ENCODE results near the gene SIGMAR1. TPM values are rescaled to one million over a fixed set of nuclear protein-coding genes. Genes with fewer than 3 reads are reported as not detected.

Gene SIGMAR1
- total RNA-seq, 1 donor from 2014 or later, result 20.8 TPM

DNA sequence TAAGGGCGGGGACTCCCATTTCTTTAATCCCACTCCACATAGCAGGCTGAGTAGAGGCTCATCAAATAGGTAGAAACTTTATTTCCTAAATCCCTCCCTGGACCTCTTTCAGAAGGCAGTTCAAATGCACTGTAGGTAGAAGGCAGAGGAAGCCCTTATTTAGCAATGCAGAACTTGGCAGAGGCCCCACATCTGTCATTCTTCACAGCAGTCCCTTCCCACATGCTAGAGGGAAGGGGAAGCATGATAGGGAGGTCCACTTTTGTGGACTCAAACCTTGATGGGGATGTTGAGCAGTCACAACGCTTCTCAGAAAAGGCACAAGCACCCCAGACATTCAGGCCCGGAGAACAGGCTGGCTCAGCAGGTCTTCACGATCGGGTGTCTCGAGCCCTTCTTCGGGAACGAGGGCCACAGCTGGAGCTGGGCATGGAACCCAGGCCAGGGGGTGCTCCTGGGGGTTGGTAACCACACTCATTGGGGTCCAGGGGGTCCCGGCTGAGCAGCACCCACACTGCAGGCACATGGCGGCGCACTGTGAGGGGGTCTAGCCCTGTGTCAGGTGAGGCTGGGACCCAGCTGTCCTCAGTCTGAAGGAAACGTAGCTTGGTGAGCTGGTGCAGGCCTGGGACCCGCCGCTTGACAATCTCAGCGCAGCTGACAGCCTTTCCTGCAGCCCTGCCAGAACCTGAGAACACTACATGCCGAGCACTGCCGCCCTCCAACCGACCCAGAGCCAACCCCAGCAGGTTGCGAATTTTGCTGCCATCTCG lies 27.0 kb downstream of the SIGMAR1 start:
- FAIRE-seq, result no peak
- no peak for DNase-seq (ENCODE audit: low spot score in 2 of 2)

DNA sequence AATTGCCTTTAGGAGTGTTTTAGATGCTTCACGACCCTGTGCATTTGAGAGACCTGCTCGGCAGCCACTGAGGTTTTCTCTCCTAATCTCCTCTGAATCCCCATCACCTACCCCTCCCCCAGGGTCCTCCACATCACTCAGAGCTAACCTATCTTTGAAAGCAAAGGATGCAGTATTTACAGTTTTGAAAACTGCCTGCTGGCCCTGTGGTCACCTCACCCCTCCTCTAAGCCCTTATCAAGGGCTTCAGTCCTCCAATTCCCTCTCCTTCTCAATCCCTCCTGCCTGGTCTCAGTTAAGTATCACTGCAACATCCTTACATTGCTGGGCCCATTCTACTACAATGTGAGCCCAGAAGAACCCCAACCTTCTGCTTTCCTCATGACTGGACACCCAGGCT lies 30.3 kb downstream of the SIGMAR1 start:
- DNase-seq (ENCODE audit: low spot score in 2 of 2), result no peak
- FAIRE-seq, result no peak

DNA sequence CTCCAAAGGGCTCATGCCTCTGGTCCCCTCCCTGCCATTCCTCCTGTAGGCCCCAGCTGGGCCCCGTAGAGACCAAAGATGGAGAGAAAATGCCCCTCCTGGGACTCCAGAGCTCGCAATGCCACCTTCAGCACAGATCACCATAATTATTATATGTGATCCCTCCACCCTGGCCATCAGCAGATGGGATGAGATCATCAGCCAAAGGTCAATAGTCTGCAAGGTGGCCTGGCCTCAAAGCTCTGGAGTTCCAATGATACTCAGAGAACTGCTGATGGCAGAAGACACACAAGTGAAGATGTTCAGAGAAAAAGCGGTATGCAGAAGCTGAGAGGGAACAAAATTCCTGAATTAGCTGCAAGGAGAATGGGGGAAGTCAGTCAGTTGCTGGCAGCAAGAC lies 30.7 kb downstream of the SIGMAR1 start:
- DNase-seq (ENCODE audit: low spot score in 2 of 2) (no peak), FAIRE-seq (no peak)

DNA sequence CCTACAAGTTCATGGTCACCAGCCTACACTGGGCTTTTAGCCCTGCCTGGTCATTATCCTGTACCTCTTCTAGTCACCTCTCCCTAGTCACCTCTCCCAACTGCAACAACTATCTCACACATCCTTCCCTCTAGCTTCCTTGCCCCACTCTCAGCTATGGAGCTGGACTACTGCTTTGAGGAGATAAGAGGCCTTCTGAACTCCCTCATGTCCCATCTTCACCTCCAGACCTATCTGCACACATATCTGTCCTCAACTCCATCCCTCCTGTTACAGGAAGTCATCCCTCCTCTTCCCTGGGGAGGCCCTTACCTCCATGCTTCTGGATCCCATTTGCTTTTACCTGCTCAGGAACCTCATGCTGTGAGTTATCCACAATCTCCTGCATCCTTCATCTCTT lies 31.4 kb downstream of the SIGMAR1 start:
- FAIRE-seq, result no peak
- no peak for DNase-seq (ENCODE audit: low spot score in 2 of 2)

DNA sequence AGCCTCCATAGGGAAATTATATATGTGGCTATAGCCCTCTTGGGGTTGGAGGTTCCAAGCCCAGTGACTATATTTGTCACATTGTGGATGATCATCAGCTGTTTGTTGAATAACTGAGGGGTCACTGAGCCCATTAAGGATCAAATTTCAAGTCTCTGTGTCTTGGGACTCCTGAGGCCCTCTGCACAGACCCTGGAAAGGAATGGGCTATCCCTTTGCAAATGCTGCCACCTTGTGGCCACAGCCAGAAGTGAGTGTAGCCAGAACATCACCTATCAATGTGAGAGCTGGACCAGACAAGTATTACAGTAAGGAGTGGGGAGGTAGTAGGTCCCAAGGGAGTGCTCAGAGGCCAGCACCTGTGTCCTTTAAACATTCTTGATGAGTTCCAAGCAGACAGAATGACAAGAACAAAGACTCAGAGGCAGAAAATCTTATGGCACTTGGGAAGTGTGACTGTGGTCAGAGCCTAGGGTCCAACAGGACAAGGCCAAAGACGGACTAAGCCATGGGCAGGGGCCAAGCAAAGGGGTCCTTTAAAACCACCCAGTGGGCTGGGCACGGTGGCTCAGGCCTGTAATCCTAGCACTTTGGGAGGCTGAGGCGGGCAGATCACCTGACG lies 33.9 kb downstream of the SIGMAR1 start:
- no peak for FAIRE-seq
- DNase-seq (ENCODE audit: low spot score in 2 of 2), result peak; percentile 71 to 84

DNA sequence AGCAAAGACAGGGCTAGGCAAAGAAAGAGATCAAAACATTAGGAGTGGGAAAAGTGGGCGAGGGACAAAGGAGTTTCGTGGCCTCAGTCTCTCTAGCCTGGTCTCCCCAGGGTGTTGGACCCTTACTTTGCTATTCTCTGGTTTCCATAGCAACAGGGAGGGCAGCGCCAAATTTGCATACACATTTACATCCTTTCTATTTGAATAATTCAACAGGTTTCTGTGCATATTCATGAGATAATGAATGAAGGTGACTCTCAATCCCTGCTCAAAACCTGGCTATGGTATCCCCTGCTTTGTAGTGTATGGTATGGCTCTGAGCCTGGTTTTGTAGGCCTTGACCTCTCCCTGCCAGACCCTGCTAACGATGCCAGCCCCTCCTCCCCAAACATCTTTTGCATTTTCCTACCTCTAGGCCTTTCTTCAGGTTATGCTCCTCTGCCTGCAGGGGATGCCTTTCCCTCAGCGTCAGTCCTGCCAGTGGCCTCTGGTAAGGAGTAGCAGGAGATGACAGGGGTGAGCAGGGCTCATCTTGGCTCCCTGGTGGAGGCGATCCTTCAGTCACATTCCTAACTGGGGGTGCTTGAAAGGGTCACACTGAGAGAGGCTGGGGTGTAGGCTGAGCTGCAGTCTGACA lies 35.5 kb downstream of the SIGMAR1 start:
- DNase-seq (ENCODE audit: low spot score in 2 of 2), result no peak
- no peak for FAIRE-seq

DNA sequence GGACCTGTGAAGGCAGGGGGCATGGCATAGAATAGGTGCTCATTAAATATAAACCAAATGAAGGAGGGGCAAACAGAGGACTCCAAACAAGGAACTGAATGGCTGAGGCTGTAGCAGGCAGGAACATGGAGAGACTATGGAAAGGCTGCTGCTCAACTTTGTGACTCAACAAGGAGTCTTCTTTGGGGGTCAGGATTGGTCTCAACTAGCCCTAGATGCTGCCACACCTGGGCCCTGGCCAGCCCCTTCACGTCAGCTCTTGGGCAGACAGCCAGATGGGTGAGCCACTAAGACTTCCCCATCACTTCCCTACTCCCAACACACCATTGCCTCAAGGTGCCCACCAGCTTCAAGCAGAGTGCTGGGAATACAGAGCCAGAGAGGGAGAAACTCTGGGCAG lies 36.7 kb downstream of the SIGMAR1 start:
- DNase-seq (ENCODE audit: low spot score in 2 of 2) (no peak), FAIRE-seq (no peak)

DNA sequence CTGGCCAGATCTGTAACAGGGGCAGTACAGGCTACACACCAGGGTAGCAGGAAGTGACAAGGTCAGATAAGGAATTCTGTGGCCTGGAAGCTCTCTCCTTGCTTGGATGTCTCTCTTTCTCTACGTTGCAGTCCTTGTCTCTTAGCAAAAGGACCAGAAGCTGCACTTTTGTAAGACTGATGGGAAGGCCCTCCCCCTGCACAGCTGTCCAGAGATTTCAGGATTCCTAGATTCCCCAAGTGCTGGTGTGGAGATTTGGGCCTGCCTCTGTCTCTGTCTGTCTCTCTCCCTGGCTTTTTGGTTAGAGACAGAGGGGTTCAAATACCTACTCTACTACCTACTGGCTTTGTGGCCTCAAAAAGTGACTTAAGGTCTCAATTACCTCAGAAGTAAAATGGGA lies 38.0 kb downstream of the SIGMAR1 start:
- FAIRE-seq (no peak), DNase-seq (ENCODE audit: low spot score in 2 of 2) (no peak)

DNA sequence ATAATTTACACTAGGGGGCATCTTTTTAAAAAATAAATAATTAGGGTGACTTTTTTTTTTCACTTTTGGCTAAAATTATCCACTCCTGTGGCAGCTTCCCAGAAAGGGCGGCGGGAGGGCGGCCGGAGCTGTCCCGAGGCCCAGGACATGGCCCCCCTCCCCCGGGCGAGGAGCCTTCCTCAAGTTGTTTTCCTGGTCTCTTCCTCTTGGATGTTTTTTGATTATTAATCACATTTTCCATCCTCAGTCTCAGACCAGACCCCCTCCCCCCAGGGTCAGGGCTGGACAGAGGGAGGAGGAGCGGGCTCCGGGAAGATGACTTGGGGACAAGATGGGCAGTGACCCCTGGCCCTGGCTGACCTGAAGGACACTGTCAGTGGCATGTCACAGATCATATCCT lies 43.4 kb downstream of the SIGMAR1 start:
- no peak for DNase-seq (ENCODE audit: low spot score in 2 of 2)
- FAIRE-seq, result no peak

DNA sequence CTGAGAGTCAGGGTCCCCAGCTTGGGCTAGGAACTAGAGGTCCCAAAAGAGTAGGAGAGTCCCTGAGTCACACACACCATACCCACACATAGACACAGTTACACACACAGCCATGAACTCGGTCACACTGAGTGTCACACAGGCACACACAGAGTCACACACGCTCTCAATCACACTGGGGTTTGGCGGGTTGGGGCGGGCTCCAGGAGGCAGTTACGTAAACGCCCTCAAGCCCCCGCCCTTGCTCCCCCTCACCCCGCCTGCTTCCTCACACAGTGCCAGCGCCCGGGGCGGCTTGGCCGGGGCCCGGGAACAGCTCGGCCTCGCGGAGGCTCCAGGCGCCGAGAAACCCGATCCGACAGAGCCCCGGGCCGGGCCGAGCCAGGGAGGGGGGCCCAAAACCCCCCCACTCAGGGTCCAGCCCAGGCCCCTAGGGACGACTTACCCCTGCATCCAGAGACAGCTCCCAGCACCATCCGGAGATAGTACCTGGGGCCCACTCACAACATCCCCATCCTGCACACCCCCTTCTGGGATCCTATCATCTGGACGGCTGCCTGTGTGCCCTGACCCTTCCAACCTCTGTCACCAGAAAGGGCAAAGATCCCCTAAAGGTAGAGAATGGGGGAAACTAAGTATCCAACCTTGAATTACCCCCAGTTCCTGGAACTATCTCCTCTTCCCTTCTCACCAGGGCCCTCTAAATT lies 44.5 kb downstream of the SIGMAR1 start:
- DNase-seq (ENCODE audit: low spot score in 2 of 2) (peak; percentile 64 to 69), FAIRE-seq (no peak)

DNA sequence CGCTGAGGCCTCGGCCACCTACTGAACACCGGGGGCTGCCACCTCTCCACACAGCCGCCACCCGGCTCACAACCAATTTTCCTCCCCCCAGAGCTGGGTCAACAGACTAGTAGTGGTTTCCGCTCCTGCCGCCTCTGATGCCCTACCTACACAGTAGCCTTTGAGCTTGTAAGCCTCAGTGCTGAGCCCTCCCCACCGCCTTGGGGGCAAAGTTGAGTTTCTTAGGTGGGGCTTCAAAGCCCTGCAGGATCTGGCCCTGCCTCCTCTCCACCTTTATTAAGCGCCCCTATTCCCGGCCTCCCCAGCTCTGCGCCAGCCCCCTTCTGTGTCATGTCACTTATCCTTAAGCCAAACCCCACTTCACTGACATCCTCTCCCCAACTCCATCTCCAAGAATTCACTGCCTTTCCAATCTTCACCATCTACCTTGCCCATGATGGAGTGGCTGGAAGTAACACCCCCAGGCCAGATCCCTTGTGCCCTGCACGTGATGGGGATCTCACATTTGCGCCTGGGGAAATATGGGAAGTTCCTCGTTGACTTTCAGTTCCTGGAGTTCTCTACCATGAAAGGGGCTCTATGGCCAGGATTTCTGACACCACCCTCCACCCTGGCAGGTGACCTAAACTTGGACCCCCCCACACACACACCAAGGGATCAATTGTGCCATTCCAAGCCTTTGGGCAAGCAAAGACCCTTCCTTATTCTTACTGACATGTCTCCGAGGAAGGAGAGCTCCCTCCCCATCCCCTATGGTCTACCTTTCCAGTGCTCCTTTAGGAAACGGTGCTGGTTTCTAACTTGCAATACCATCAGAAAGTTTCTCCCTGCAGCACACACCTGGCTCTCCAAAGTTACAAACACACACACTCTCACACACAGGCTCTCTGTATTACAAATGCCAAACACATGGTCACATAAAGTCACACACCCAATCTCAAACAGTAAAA lies 45.4 kb downstream of the SIGMAR1 start:
- DNase-seq (ENCODE audit: low spot score in 2 of 2) (no peak), FAIRE-seq (no peak)

DNA sequence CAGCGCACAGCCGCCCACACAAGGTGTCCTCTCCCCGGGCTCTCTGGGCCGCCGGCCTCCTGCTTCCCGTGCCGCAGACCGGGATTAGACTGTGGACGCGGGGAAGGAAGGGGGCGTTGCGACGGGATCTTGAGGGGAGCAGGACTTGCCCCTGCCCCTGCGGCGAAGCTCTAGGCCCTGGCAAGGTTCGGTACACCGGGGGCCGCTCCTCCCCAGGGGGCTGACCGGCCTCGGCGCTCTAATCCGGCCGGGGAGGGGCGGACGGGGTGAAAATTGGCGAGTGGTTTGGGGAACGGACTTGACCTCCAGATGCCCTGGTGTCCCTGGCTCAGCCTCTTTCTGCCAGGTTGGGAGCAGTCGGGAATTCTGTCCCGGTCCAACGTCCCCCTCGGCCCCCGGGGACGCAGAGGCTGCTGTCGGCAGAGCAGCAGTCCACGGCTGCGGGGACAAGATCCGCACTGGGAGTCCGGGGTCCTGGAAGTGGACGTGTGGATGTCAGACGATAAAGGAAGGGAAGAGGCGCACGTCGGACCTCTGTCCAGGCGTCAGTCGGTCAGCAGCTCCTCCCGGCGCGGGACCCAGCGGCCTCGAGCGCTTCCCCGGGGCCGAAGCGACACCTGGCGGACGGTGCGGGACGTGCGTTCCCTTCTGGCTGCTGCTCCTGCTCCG lies 46.2 kb downstream of the SIGMAR1 start:
- DNase-seq (ENCODE audit: low spot score in 2 of 2) (peak; percentile 92 to 95), FAIRE-seq (no peak)

DNA sequence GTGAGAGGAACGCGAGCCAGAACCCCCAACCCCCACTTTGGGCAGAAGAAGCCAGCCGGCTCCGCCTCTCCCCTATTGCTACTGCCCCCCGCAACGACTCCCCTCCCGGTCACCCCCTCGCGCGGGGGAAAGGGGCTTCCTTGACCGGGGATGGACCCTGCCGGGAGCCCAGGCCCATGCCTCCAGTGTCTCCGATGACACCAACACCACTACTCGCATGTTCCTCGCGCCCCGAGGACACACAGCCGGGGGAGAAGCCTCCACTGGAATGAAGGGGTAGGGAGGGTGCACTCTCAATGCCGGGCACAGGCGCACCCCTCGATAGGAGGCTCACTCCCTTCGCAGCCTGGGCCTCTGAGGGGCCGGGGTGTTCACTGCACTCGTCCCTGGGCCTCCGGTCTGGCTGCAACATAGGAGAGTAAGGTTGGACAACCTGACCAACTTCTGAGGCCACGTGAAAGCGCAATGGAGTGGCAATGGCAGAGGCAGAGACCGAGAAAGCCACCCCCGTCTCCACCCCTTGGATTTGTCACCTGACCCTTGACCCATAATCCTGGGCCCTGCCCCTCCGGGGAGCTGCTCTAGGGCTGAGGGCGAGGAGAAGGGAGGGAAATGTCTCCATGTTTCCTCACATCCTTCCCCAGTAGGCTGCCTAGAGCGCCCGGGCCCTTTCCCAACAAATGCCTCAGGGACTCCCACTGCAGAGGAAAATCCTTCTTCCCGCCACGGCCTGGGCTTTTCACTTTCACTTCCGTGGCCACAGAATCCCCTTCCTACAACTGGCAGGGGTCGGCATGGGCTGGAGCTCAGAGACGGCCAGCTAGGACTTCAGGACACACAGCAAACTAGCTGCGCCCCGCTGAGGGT lies 47.0 kb downstream of the SIGMAR1 start:
- no peak for DNase-seq (ENCODE audit: low spot score in 2 of 2)

DNA sequence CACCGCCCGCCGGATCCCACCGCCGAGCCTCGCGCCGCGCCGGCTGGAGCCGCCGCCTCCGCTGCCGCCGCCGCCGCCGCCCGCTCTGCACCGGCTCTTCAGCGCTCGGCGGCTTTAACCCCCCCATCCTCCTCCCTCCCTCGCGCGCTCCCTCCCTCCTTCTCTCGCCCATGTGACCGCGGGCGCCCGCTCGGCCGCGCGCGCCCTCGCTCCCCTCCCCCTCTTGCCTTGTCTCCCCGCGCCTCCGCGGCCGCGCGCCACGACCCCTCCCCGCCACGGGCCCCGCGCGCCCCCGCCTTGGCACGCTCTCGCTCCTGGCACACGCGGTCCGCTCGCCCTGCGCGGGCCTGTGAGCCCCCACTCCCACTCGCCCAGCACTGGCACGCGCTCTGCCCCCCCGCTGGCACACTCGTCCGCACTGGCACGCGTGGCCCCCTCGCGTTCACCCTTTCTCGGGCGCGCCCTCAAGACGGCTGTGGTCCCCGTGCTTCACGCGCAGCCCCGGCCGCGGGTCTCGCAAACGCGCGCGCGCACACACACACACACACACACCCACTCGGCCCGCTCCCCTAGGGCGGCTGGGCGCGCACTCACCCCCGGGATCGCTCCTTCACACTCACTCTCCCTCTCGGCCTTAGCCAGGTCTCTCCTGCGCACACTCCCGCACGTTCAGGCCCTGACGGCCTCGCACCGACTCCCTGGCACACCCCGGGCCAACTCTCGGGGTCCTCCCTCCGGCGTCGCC lies 47.8 kb downstream of the SIGMAR1 start, which contains the start of gene CNTFR:
Gene CNTFR (minus strand): TSS at position 89 of the 745 bp plus-strand sequence. CDS start 20,743 bp downstream, outside the sequence.
- FAIRE-seq (no peak), DNase-seq (ENCODE audit: low spot score in 2 of 2) (peak; percentile 88 to 93)

More for the DNA sequence above, 47.0 kb downstream of the SIGMAR1 start:
- FAIRE-seq, result no peak

DNA sequence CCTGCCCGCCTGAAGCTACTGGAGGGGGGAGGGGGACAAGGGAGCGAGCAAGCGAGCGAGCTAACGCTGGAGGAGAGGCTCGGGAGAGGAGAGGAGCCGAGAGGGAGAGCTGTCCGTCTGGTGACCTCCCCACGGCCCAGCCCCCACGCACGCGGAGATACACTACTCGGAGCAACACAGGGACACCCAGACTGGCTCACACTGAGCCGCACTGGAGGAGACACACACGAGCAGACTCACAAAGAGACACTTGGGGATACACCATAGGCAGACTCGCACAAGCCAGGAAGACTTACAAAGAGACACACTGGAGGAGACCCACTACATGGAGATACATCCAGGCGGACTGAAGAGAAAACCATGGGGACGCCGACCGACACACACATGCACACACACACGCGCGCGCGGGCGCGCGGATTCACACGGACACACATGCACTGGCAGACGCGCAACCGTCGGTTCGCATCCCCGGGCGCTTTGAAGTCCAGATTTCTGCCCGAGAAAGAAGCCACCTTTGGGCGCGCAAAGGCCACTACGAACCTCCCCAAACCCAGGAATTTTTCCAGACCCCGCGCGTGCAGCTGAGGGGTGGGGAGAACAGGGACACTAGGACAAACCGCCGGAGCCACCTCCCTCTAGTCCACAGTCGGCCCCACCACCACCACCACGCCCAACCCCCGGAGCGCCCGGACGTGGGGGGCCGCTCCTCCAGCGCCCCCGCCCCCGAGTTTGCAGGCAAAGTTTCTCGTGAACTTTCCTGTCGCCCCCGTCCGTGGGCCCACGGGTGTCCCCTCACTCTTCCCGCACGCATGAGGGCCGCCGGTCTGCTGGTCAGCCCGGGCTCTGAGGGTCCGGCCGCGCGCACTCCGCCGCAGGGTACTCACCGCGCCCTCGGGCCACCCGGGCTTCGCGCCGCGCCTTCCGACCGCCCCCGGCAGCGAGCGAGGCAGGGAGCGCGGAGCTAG lies 48.6 kb downstream of the SIGMAR1 start:
- DNase-seq (ENCODE audit: low spot score in 2 of 2) (no peak), FAIRE-seq (no peak)

DNA sequence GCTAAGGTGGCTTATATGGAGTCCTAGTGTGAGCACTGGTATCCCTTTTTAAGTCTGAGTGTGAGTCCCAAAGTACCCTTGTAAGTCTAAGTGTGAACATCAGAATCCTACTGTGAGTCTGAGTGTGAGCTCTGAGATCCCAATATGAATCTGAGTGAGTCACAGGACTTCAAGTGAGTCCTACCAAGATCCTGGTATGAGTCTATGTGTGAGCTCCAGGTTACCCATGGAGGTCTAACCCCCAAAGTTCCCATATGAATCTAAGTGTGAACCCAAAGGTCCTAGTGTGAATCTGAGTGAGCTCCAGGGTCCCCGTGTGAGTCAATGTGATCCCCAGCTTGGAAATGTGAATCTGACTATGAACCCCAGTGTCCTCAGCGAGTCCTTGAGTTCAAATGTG lies 50.3 kb downstream of the SIGMAR1 start:
- DNase-seq (ENCODE audit: low spot score in 2 of 2) (no peak), FAIRE-seq (no peak)
